CD4-positive, alpha-beta T cell treated with Interleukin-4 for 4 hours (primary cell): ENCODE measurements around the gene CELA2B.
"Not testable (repeated sequence)": the region's sequence is repeated elsewhere in the genome, so short reads cannot be mapped to it uniquely, and the experiment has no call there.

Experiments used
- DNase-seq: peaks from one replicate; pipeline ENCODE4 v3.0.0-alpha.2; 2020

CELA2B gene

DNA sequence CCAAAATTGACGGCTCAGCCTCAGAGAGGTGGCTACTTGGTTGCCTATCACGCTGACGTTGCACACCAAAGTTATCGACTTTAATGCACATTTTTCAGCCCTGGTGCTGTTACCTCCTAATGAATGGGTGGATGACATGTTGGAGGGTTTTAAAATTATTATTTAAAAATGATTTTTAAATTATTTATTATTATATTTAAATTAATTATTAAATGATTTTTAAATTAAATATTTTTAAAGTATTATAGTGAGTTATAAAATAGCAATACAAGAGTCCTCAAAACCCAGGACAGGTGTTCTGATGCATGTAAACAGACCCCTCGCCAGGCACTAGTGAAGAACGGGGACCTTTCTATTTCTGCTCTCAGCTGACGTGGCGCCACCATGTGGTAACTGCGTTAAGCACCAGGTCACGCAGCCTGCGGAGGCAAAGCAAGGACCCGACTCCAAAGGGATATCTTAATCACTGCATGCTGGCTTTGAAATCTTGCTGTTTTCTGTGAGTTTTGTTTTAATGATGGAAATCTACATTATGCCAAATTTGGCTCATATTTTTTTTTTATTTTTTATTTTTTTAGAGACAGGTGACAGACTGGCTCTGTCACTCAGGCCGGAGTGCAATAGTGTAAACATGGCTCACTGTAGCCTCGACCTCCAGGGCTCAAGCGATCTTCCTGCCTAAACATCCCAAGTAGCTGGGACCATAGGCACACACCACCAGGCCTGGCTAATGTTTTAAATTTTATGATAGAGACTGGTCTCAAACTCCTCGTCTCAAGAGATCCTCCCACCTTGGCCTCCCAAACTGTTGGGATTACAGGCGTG is 25.5 kb downstream of the CELA2B start:
- peak; percentile 36 for DNase-seq

DNA sequence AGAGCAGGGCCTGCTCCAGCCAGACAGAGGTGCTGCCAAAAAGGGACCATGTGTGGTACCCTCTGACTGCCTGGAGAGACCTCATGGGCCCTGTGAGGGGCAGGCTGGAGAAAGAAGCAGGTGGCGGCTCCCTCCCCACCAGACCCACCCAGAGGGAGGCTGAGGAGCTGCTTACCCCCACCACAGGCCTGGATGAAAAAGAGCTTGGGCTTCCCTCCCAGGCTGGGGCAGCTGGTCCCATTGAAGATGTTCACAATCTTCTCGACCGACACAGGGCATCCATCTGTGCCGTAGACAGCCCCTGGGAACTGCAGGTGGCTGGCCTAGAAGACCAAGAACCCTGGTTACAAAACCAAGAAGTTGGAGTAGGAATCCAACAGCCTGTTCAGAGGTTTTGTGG is 28.5 kb downstream of the CELA2B start:
- DNase-seq = no peak

GRCh38 chr1:15506831-15507230 is 30.9 kb downstream of the CELA2B start:
- no peak for DNase-seq

- no peak for DNase-seq
Observed at GRCh38 chr1:15507278-15507677, 31.4 kb downstream of the CELA2B start.

DNA sequence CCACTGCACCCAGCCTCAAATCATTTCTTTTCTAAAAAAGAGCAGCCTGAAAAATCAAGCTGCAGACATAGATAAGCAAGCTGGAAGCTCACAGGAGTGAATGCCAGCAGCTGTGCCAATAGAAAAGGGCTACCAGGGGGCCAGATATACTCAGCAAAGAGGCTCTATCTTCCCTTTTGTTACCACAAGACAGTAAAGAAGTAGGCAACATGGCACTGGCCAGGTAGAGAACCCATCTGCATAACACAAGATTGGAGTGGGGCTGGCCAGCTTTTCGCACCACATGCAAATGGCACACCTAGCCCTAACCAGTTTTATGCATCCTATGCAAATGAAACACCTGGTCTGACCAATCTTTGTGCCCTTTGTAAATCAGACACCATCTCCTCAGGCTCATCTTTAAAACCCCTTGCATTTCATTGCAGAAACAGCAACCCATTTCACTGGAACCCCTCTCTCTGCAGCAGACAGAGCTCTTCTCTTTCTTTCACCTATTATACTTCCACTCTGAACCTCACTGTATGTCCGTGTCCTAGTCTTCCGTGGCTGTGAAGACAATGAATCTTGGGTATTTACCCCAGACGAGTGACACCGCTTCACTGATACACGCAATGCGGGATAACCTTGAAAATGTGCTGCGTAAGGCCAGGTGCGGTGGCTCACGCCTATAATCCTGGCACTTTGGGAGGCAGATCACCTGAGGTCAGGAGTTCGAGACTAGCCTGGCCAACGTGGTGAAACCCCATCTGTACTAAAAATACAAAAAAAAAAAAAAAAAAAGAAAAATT is 33.0 kb downstream of the CELA2B start:
- DNase-seq = no peak

GRCh38 chr1:15509586-15509985 is 33.7 kb downstream of the CELA2B start:
- no peak for DNase-seq

- no peak for DNase-seq
Observed at GRCh38 chr1:15510611-15511405, 34.9 kb downstream of the CELA2B start.

DNA sequence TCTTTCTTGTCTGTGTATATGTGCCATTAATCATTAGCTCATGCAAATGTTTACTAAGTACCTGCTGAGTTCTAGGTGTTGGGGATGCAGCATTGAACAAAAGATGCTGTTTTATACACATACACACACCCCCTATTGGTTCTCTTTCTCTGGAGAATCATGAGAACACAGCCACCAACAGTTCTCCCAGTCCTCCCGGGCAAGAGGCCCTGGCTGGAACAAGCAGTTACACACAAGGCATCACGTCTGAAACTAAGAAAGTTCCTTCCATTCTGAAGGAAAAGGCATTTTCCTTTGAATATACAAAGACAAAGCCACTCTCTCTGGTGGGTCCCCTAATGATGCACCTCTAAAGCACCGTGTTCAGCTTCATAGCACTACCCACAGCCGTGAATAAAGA is 37.3 kb downstream of the CELA2B start:
- DNase-seq = no peak

DNA sequence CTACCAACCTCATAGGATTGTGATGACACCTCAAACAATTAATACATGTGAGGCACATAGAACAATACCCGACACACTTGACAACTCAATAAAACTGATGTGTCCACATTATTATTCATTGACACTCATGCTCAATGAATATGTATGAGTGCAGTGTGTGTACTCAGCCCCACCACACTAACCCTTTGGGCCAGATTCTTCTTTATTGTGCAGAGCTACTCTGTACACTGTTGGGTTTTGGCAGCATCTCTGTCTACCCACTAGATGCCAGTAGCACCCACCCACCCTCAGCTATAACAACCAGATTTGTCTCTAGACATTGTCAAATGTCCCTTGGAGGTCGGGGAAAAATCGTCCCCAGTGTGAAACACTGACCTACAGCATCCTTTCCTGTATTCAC is 38.0 kb downstream of the CELA2B start:
- DNase-seq = no peak

DNA sequence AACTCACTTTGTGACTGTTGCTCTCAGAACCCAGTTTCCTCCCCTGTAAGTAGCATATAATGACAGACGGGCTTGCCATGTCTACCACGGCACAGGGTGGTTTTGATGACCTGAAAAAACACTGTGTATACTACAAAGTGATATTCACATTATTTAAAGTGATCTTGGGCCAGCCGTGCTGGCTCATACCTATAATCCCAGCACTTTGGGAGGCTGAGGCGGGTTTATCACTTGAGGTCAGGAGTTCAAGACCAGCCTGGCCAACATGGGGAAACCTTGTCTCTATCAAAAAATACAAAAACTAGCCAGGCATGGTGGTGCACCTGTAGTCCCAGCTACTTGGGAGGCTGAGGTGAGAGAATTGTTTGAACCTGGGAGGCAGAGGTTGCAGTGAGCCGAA is 38.7 kb downstream of the CELA2B start:
- not testable (repeated sequence) for DNase-seq

DNA sequence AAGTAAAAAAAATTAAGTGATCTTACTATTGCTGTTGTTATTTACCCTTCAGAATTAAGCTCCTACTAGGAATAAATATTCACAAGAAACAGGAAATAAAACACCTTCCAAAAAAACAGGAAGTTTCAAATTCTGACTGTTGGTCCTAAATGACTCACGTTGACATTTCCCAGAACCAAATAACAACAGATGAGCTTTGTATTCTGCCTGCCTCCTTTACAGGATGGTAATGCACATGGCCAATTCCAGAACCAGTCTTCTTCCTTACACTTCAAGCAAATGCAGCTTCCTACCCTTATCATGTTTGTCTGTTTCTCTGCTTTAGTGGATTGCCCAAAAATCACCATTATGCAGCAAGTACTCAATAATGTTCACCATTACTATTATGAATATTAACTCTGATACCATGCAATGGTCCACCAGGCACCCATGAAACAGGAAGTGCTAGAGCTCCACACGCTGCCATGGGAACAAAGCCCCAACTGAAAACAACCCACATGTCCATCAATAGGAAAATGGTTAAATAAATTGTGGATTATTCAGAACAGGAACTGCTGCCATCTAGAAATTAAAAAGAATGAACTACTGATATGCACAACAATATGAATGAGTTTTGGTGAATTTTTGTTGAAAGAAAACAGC is 39.2 kb downstream of the CELA2B start:
- no peak for DNase-seq

- no peak for DNase-seq
Observed at GRCh38 chr1:15519625-15520024, 43.7 kb downstream of the CELA2B start.

DNA sequence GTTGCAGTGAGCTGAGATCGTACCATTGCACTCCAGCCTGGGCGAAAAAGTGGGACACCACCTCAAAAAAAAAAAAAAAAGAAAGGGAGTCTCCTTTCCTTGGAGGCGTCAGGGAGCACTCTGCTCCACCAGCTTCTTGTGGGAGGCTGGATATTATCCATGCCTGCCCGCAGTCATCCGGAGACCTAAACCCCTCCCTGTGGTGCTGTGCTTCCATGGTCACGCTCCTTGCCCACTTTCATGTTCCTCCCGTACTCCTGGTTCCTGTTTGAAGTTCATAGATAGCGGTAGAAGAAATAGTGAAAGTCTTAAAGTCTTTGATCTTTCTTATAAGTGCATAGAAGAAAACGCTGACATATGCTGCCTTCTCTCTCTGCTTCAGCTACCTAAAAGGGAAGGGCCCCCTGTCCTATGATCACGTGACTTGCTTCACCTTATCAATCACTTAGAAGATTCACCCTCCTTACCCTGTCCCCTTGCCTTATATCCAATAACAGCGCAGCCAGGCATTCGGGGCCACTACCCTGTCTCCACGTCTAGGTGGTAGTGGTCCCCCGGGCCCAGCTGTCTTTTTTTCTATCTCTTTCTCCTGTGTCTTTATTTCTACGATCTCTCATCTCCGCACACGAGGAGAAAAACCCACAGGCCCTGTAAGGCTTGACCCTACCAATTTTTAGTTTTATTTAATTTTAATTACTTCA is 45.5 kb downstream of the CELA2B start:
- DNase-seq = not testable (repeated sequence)

GRCh38 chr1:15522551-15522950 is 46.6 kb downstream of the CELA2B start:
- DNase-seq = no peak

DNA sequence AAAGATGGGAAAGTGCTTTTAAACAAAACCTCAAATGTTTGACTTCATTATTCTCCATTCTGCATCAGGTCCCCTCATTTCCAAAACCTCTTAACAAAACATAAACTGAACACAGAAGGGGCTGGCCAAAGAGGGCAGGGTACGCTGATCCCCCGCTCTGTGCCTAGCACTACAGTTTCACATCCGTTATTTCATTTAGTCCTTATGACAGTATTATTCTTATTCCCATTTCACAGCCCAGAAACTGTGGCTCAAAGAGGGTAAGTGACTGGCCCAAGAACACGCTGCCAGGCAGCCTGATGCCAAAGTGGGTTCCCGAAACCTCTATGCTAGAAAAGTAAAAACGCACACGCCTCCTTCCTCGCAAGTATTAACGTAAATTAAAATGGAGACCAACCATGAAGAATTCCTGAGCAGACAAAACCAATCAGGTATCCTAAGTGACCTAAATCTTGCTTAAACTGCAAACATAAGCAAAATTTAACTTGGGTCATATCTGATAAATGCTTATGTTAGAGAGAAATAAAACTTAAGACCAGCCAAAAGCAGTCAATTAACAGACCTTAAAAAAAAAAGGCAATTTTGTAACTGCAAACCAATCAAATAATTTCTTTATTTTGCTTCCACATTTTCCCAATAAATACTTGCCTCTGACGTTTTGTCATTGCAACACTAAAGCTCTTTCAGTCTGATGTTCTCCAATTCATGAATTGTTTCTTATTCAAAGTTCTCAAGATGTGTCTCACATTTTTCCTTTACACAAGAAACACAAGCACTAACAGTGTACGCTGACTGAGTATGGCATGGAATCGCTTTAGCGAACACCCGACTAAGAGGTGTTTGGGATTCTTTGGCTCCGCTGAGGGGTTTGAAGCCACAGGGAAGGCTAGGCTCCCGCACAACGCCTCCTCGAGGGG is 47.5 kb downstream of the CELA2B start:
- DNase-seq = no peak

- DNase-seq = no peak
Observed at GRCh38 chr1:15524021-15524282, 48.0 kb downstream of the CELA2B start, which contains the start of gene CASP9. CASP9 (minus strand) TSS chr1:15524215; CDS start chr1:15524200, 15 bp downstream.

DNA sequence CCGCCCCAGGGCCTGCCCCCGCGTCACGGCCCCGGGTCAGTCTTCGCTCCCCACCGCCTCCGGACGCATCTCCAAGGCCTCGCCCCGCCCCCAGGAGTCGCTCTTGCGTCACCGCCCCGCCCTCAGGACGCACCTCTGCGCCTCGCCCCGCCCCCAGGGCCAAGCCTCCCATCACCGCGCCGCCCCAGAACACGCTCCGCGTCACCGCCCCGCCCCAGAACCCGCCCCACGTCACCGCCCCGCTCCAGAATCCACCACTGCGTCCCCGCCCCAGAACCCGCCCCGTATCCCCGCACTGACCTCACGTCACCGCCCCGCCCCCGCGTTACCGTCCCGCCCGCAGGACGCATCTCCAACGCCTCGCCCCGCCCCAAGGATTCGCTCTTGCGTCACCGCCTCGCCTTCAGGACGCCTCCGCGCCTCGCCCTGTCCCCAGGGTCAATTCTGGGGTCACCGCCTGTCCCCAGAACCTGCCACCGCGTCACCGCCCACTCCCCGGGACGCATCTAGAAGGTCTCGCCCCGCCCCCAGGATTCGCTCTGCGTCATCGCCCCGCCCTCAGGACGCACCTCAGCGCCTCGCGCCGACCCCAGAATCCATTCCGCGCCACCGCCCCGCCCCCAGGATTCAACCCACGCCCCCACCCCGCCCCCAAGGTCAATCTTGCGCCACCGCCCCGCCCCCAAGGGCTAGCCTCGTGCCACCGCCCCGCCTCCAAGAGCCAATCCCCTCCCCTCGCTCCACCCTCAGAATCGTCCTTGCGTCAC is 48.6 kb downstream of the CELA2B start:
- DNase-seq = peak; percentile 98

- no peak for DNase-seq
Observed at GRCh38 chr1:15525050-15526020, 49.4 kb downstream of the CELA2B start.

GRCh38 chr1:15526021-15526489 is 50.2 kb downstream of the CELA2B start:
- DNase-seq = no peak
